HG03095 (cell line): ENCODE data around the gene GABARAP.

Experiments
- ATAC-seq: cut with Tn5 transposase; IDR thresholded peaks from one replicate; pipeline ENCODE4 v1.9.1; 2021; ENCODE audit warnings: moderate library complexity; ENCODE audit not compliant: unreplicated experiment

GABARAP gene

DNA sequence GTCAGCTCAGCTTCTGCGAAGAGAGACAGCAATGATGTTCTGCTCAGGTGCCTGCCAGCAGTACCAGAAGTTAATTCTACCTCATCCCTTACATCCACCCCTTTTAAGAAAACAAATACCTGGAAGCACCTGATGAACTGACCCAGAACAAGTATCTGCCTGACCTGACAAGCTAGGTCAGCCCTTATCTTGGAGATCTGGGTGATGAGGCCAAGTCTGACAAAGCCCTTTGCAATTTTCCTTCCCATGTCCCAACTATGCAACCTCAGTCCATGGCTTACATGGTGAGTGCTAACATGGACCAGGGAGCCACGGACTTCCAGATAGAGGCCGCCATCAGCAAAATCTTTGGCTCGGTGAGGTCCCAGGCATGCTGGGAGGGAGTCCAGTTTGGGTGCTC, 18.9 kb downstream of the GABARAP start:
- no peak for ATAC-seq

GRCh38 chr17:7222972-7223292, 19.3 kb downstream of the GABARAP start:
- ATAC-seq = no peak

- no peak for ATAC-seq
Observed at GRCh38 chr17:7222093-7222971, 19.9 kb downstream of the GABARAP start.

DNA sequence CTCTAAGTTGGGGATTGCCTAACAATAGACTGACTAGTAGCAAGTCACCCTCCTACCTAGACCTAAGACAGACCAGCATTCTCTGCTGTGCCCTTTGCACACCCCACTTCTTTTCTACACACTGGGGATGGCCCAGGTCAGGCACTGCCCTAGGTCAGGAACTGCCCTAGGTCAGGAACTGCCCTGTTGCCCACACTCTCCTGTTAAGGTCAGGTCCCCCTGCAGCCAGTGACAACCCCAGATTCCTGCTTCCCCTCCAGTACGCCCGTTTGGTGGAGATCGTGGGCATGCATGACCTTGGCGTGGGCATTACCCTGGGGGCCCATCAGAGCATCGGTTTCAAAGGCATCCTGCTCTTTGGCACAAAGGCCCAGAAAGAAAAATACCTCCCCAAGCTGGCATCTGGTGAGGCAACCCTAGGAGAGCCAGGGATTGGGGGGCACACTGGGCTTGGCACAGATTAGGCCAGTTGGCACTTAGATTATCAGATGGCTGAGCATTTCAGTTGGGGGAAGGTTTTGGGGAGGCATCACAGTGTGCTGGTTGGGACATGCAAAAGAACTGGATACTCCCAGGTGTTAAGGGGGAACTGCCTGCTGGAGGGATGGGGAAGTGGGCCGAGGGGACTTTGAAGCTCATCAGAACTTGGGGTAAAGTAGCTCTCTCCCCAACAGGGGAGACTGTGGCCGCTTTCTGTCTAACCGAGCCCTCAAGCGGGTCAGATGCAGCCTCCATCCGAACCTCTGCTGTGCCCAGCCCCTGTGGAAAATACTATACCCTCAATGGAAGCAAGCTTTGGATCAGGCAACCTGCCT, 20.8 kb downstream of the GABARAP start:
- no peak for ATAC-seq

- ATAC-seq = no peak
Observed at GRCh38 chr17:7220593-7221277, 21.5 kb downstream of the GABARAP start.

- peak; percentile 51 for ATAC-seq
Observed at GRCh38 chr17:7219812-7220592, 22.2 kb downstream of the GABARAP start, which contains the start of the genes ACADVL and DLG4. Gene ACADVL, plus strand, starts transcription at chr17:7219938. Its CDS starts 47 bp downstream, at chr17:7219985. Gene DLG4, minus strand, starts transcription at chr17:7219836.

DNA sequence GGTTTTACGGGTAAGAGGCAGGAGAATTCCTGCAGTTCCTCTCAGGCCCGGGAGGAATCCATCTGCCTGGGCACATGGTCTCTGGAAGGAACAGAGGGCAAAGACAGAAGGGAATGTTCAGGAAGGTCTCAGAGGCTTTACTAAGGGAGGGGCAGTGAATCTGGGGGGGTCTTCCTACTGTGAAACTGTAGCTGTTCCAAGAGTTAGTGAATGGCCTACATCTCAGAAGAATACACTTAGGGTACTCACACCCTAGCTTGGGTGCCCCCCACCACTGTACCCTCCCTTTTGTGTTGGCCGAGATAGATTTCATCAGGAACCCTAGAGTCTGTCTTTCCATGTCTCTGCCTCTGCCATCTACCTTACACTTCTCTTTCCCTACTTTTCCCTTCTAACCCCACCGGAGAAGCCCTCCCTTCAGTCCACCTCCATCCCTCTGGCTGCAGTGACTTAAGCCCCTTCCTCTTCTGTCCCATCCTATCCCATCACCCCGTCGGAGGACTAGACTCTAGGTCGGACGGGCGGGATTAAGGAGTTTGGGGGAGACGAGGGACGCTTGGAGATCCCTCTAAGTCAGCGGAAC, 22.9 kb downstream of the GABARAP start:
- ATAC-seq = no peak

- no peak for ATAC-seq
Observed at GRCh38 chr17:7218758-7219157, 23.5 kb downstream of the GABARAP start.

GRCh38 chr17:7218166-7218565, 24.1 kb downstream of the GABARAP start:
- no peak for ATAC-seq

DNA sequence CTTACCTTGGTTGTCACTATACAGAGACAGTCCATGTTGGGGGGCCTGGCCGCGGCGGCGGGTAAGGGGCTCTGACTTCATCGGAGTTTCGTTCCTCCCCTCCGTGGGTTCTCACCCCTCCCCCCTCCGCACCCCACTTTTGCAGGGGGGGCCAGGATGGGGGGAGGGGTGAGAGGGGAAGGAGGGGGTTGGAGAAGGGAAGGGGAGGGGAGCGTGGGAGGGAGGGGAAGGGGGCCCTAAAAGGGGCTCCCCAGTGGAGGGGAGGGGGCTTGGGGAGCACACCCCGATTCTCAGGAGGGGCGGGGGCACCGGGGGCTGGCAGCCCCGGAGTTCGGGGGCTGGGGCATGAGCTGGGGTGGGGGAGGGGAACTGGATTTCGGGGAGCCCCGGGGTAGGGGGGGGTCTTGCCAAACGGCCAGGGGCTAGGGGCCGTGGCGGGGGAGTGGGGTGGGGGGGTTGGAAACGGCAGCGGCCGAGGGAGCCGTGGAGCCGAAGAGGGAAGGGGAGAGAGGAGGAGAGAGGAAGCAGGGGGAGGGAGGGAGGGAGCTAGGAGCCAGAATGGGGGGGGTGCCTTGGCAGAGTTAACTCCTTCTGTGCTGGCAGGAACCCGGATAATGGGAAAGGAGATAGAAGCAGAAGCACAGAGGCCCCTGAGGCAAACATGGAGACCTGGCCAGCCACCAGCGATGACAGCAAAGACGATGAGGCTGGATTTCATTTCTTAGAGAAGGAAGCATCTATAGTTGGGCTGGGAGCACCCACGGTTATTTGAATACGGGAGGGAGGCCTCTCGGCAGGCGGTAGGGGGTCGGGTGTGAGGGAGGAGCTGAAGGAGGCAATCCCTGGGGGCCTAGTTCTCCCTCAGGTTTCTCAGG, 24.9 kb downstream of the GABARAP start:
- no peak for ATAC-seq

DNA sequence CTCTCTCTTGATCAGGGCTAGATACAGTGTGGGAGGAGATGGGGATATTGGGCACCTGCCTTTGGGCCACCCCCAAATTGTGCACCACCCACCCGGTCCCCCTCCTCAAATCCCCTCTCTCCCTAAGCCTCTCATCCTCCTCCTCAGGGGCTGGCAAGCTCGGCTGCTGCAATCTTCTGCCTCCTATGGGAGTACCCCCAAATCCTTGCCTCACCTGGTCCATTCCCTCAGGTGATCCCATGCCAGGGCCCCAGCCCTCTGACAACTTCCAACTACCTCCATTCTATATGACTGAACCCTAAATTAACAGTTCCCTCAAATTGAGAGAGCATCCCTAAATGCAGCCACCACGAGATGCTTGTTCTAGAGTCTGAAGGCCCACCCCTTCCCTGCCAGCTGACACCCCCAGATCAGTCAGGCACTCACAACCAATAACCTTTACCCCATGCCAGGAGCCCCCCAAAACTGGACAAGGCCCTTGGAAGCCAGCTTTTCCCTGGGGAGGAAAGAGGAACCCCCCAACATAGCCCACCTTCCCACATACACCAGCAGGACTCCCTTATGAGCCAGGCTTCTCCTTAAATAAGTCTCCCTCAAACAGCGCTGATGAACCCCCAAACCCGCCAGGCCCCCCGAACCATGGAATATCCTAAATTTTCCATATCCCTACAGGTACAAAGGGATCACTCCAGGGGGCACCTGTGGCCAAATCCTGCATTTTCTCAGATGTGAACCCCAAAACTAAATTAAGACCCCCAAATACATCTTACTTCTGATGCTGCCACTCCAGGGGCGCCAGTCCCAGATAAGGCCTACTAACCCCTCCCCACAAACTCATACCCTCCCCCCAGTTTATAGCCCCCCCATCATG, 25.8 kb downstream of the GABARAP start:
- ATAC-seq = no peak

GRCh38 chr17:7215652-7216180, 26.5 kb downstream of the GABARAP start:
- no peak for ATAC-seq

DNA sequence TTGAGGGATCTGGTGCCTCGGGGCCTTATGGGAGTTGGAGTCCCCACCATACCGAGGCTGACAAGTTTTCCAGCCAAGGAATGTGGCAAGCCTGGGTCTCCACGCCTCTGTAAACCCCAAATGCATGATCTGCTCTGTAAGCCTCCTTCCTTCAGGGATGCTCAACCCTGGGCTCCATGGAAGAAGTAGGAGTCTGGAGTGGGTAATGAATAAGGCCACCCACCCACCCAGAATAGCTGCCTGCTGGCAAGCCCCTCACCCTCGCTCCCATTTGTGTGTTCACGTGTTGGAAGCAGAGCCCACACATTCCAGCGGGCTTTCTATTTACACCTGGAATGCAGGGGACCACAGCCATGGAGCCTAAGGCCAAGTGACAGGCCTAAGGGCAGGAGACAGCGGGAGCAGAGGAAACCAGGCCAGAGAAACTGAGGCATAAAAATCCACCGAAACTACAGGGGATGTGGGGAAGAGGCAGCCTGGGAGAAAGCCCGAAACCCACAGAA, 27.1 kb downstream of the GABARAP start:
- no peak for ATAC-seq

DNA sequence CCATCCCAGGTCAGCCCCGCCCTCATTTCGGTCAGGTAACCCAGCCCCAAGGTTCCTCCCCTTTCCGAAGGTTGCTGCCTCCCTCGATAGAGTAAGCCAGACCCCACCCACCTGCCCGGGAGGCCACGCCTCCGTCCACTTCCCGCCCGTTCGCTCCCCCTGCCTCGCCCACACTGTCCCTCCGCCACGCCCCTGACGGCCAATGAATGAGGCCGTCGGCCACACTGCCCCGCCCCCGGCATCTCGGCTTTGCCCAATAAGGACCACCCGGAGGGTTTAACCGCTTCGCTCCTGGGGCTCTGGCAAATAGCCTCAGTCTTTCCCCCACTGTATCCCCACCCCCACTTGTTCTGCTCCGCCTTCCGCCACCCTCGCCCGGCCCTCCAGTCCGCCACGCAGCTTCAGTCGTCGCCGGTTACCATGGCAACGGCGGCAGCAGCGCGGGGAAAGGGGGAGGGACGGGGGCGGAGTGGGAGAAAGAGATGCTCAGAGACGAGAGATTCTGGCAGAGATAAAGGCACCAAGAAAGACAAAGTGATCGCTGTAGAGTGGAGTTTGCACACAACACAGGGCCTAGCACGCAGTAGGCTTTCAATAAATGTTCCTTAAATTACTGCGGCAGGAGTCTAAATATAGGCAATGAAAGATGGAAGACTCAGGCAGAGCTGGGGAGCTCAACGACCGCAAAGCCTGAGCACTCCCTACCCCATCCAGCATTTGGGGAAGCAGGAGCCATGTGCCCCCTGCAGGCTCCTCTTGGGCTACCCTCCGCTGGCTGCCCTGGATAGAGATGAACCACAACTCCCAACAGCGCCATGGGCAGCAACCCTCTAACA, 27.7 kb downstream of the GABARAP start:
- peak; percentile 68 for ATAC-seq

DNA sequence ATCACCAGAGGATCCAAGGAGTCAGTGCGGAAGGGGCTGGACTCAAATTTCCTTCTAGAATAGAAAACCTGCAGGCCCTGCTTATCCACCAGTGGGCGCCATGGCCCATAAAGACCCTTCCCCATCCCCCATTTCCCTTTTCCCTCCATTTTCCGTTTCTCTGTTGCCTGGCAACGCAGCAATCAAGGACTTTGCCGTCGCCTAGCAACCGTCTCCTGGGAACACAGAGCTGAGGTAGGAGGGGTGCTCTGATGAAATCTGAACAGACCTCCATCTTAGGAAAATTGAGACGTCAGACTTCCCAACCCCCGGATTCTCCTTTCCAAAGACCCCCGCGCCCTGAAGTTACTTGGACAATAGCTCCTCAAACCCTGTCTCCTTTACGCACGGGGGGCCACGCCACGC, 28.4 kb downstream of the GABARAP start:
- ATAC-seq = no peak

GRCh38 chr17:7211491-7212273, 30.6 kb downstream of the GABARAP start:
- no peak for ATAC-seq
